ENCODE data around the gene CCDC197. TPM values are rescaled to one million over a fixed set of nuclear protein-coding genes. Genes with fewer than 3 reads are reported as not detected.

CCDC197 gene
- polyA plus RNA-seq, 1 donor from 2014 or later: not detected

DNA sequence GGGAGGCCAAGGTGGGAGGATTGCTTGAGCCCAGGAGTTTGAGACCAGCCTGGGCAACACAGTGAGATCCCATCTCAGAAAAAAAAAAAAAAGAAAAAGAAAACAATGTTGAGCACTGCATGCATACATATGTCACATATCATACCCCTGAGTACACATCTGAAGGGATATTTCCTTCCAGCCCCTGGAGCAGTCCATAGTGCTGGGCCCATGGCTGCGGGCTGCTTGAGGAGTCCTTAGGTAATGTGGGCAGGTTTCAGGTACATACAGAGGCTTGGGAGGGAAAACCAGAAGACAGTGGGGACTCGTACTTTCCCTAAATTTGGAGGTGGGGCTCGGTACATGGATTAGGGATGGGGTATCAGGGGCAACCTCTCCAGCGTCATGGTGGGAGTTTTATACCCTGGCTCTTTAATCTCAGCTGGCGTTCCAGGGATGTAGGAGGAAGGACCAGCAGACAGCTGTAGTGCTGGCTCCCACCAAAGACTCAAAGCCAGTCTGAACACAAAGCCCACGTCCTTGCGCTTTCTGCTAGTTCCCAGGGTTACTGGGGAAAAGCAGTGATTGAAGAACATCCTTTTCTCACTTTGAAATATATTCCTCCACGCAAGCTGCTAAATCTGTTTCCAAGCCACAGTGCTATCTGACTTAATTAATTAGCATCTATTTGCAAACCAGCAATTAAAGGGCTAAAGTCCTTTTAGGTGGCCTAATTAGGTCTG is 34.2 kb downstream of the CCDC197 start:
- no peaks in the 10 kb centered on the region for H4K20me1 ChIP-seq (ENCODE audit: insufficient read depth)
- H3K4me2 ChIP-seq (ENCODE audit: low read length): no peak overlapping the region
- no peak overlapping the region for H3K27ac ChIP-seq (ENCODE audit: low read length)
- H2AFZ ChIP-seq (ENCODE audit: low read depth, low read length): no peak overlapping the region
- H3F3A ChIP-seq (ENCODE audit: insufficient read depth, low read length, poor library complexity, severe bottlenecking): no peaks in the 10 kb centered on the region
- H3K36me3 ChIP-seq (ENCODE audit: insufficient read depth, low read length): no peaks in the 10 kb centered on the region
- H3K79me2 ChIP-seq (replicated peaks; ENCODE audit: insufficient read depth, low read length): no peaks in the 10 kb centered on the region
- no peak overlapping the region for H3K9ac ChIP-seq (ENCODE audit: low read length)
- TF ChIP-seq MXI1 (conservative IDR thresholded peaks at IDR 0.05; ENCODE audit: poor library complexity, severe bottlenecking) (no peak), POLR2AphosphoS5 (IDR thresholded peaks at IDR 0.05) (no peak), EZH2 (IDR thresholded peaks at IDR 0.05; ENCODE audit: borderline replicate concordance, insufficient read depth, low read length, poor library complexity, severe bottlenecking) (no peak), TAF1 (IDR thresholded peaks at IDR 0.05; ENCODE audit: low read depth) (no peak), EP300 (conservative IDR thresholded peaks at IDR 0.05; ENCODE audit: poor library complexity, severe bottlenecking) (no peak)
- no peak overlapping the region for H3K4me3 ChIP-seq (ENCODE audit: low read length)
- no peaks in the 10 kb centered on the region for H3K27me3 ChIP-seq (ENCODE audit: insufficient read depth, low read depth, low read length)
- no peaks in the 10 kb centered on the region for H3K9me2 ChIP-seq (ENCODE audit: insufficient read depth, low read length)
- H3K9me3 ChIP-seq (ENCODE audit: low read length): no peaks in the 10 kb centered on the region

DNA sequence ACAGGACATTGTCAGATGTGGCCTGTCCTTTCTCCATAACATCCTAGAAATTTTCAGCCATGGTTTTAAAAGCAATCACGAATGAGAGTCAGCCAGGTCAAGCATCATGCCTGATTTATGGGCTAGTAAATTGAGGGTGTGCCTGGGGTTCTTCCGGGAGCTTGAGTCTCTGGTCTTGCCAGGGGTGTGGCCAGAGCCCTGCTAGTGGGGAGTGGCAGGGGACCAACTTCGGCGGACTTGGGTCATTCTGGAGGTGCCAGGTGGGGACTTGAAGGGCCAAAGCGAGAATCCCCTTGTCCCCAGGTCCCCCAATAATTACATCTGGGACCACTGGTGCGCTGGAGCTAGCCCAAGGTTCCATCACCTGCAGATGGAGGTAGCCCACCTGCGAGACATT is 34.8 kb downstream of the CCDC197 start:
- Histone ChIP-seq H3K9ac (ENCODE audit: low read length) (no peak overlapping the region), H3K4me3 (ENCODE audit: low read length) (no peak overlapping the region), H3F3A (ENCODE audit: insufficient read depth, low read length, poor library complexity, severe bottlenecking) (no peaks in the 10 kb centered on the region), H3K27ac (ENCODE audit: low read length) (no peak overlapping the region), H3K4me2 (ENCODE audit: low read length) (no peak overlapping the region), H3K9me2 (ENCODE audit: insufficient read depth, low read length) (no peaks in the 10 kb centered on the region), H3K27me3 (ENCODE audit: insufficient read depth, low read depth, low read length) (no peaks in the 10 kb centered on the region), H3K9me3 (ENCODE audit: low read length) (no peaks in the 10 kb centered on the region), H3K36me3 (ENCODE audit: insufficient read depth, low read length) (no peaks in the 10 kb centered on the region), H2AFZ (ENCODE audit: low read depth, low read length) (no peak overlapping the region), H4K20me1 (ENCODE audit: insufficient read depth) (no peaks in the 10 kb centered on the region), H3K79me2 (replicated peaks; ENCODE audit: insufficient read depth, low read length) (no peaks in the 10 kb centered on the region)
- TF ChIP-seq CTCF (IDR thresholded peaks at IDR 0.05; ENCODE audit: poor library complexity, severe bottlenecking) (no peak), POLR2AphosphoS5 (IDR thresholded peaks at IDR 0.05) (no peak), TAF1 (IDR thresholded peaks at IDR 0.05; ENCODE audit: low read depth) (no peak), SMC3 (conservative IDR thresholded peaks at IDR 0.05; ENCODE audit: poor library complexity) (no peak)

DNA sequence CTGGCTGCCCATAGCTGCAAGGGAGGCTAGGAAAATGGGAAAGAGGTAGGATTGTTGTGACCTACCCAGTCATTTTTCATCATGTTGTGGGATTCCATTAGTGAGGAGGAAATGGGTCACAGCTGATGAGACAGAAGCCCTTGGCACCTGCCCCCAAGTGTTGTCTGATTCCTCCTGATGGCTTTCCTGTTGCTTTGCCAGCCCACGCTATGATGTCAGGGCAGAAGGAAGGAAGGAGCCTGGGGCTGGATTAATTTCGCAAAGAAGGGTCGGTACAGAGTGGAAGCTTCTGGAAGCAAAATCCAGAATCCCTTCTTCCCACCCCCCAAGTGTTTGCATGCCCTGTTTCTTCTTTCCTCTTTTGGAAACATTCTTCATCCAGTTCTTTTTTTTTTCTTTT is 37.8 kb downstream of the CCDC197 start:
- Histone ChIP-seq H3K36me3 (ENCODE audit: insufficient read depth, low read length) (no peaks in the 10 kb centered on the region), H3K27ac (ENCODE audit: low read length) (no peak overlapping the region), H3K79me2 (replicated peaks; ENCODE audit: insufficient read depth, low read length) (no peaks in the 10 kb centered on the region), H3K4me2 (ENCODE audit: low read length) (no peak overlapping the region), H3K9me2 (ENCODE audit: insufficient read depth, low read length) (no peaks in the 10 kb centered on the region), H2AFZ (ENCODE audit: low read depth, low read length) (no peak overlapping the region), H3K27me3 (ENCODE audit: insufficient read depth, low read depth, low read length) (no peaks in the 10 kb centered on the region), H3K9ac (ENCODE audit: low read length) (no peak overlapping the region), H3K4me3 (ENCODE audit: low read length) (no peak overlapping the region), H4K20me1 (ENCODE audit: insufficient read depth) (no peaks in the 10 kb centered on the region), H3K9me3 (ENCODE audit: low read length) (no peaks in the 10 kb centered on the region), H3F3A (ENCODE audit: insufficient read depth, low read length, poor library complexity, severe bottlenecking) (no peaks in the 10 kb centered on the region)
- TF ChIP-seq SMC3 (conservative IDR thresholded peaks at IDR 0.05; ENCODE audit: poor library complexity): no peak
- TF ChIP-seq MXI1 (conservative IDR thresholded peaks at IDR 0.05; ENCODE audit: poor library complexity, severe bottlenecking): no peak
- TF ChIP-seq EP300 (conservative IDR thresholded peaks at IDR 0.05; ENCODE audit: poor library complexity, severe bottlenecking): no peak
- no peak for TF ChIP-seq TAF1 (IDR thresholded peaks at IDR 0.05; ENCODE audit: low read depth)
- TF ChIP-seq CTCF (IDR thresholded peaks at IDR 0.05; ENCODE audit: poor library complexity, severe bottlenecking): no peak
- TF ChIP-seq, protein P1, sequence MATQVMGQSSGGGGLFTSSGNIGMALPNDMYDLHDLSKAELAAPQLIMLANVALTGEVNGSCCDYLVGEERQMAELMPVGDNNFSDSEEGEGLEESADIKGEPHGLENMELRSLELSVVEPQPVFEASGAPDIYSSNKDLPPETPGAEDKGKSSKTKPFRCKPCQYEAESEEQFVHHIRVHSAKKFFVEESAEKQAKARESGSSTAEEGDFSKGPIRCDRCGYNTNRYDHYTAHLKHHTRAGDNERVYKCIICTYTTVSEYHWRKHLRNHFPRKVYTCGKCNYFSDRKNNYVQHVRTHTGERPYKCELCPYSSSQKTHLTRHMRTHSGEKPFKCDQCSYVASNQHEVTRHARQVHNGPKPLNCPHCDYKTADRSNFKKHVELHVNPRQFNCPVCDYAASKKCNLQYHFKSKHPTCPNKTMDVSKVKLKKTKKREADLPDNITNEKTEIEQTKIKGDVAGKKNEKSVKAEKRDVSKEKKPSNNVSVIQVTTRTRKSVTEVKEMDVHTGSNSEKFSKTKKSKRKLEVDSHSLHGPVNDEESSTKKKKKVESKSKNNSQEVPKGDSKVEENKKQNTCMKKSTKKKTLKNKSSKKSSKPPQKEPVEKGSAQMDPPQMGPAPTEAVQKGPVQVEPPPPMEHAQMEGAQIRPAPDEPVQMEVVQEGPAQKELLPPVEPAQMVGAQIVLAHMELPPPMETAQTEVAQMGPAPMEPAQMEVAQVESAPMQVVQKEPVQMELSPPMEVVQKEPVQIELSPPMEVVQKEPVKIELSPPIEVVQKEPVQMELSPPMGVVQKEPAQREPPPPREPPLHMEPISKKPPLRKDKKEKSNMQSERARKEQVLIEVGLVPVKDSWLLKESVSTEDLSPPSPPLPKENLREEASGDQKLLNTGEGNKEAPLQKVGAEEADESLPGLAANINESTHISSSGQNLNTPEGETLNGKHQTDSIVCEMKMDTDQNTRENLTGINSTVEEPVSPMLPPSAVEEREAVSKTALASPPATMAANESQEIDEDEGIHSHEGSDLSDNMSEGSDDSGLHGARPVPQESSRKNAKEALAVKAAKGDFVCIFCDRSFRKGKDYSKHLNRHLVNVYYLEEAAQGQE (IDR thresholded peaks at IDR 0.05; ENCODE audit: borderline replicate concordance): no peak
- TF ChIP-seq EZH2 (IDR thresholded peaks at IDR 0.05; ENCODE audit: borderline replicate concordance, insufficient read depth, low read length, poor library complexity, severe bottlenecking): no peak
- TF ChIP-seq RAD21 (conservative IDR thresholded peaks at IDR 0.05): no peak
- no peak for TF ChIP-seq POLR2AphosphoS5 (IDR thresholded peaks at IDR 0.05)

All from neural cell (in vitro differentiated cells).